Keratinocyte (primary cell): Measurements from ENCODE around the gene NR1H2. TPM values are rescaled to one million over a fixed set of nuclear protein-coding genes. Genes with fewer than 3 reads are reported as not detected.
"Not testable (repeated sequence)": the region's sequence is repeated elsewhere in the genome, so short reads cannot be mapped to it uniquely, and the experiment has no call there.

Experiments used
- DNase-seq: peaks from one replicate; pipeline ENCODE4 v3.0.0-alpha.2; 2011; ENCODE audit warnings: low read depth, missing footprints, low spot score
- FAIRE-seq: peaks from 2 replicates; lab custom pipeline; 2011; peaks lifted over from hg19 to GRCh38; lab: Jason Lieb, UNC
- H2AFZ ChIP-seq: 2 replicates; pipeline ENCODE4 v1.6.0; 2012; ENCODE audit warnings: low read length, control low read depth, inconsistent platforms; ENCODE audit not compliant: control insufficient read depth
- H3K27ac ChIP-seq: 2 replicates; pipeline ENCODE4 v1.5.1; 2011; ENCODE audit warnings: low read length; ENCODE audit not compliant: control insufficient read depth, insufficient read depth
- H3K27me3 ChIP-seq: 3 replicates; pipeline ENCODE4 v1.6.0; 2011; ENCODE audit warnings: low read length; ENCODE audit not compliant: control insufficient read depth, insufficient read depth; ENCODE audit errors: extremely low read depth
- H3K36me3 ChIP-seq, 2 experiments: 2 replicates in 1 of 2; 3 replicates in 1 of 2; pipeline ENCODE4 v1.5.1; 2011; ENCODE audit warnings: low read length in 2 of 2, mild to moderate bottlenecking in 1 of 2; ENCODE audit not compliant: control insufficient read depth in 2 of 2, insufficient read depth in 2 of 2; ENCODE audit errors: extremely low read depth in 1 of 2
- H3K4me1 ChIP-seq: 3 replicates; pipeline ENCODE4 v1.5.1; 2011; ENCODE audit warnings: low read length; ENCODE audit not compliant: control insufficient read depth, insufficient read depth; ENCODE audit errors: extremely low read depth
- H3K4me2 ChIP-seq: 3 replicates; pipeline ENCODE4 v1.6.0; 2011; ENCODE audit warnings: low read depth, low read length; ENCODE audit not compliant: control insufficient read depth, insufficient read depth; ENCODE audit errors: extremely low read depth
- H3K4me3 ChIP-seq, 3 experiments: fragments of 200-600 bp in 1 of 3; sonication (generic) in 1 of 3; 2 replicates in 2 of 3; 3 replicates in 1 of 3; pipeline ENCODE4 v1.5.1; 2011 to 2016; ENCODE audit warnings: low read length in 3 of 3, mild to moderate bottlenecking in 3 of 3, control low read depth in 2 of 3, inconsistent platforms in 1 of 3, low read depth in 1 of 3, mixed read lengths in 1 of 3, mixed run types in 1 of 3, moderate library complexity in 1 of 3; ENCODE audit not compliant: control insufficient read depth in 2 of 3, insufficient read depth in 2 of 3; ENCODE audit errors: extremely low read depth in 1 of 3
- H3K79me2 ChIP-seq: 2 replicates; pipeline ENCODE4 v1.6.0; 2012; ENCODE audit warnings: low read length; ENCODE audit not compliant: control insufficient read depth, insufficient read depth
- H3K9ac ChIP-seq: 3 replicates; pipeline ENCODE4 v1.6.0; 2011; ENCODE audit warnings: low read length; ENCODE audit not compliant: control insufficient read depth, insufficient read depth; ENCODE audit errors: extremely low read depth
- H3K9me1 ChIP-seq: 3 replicates; pipeline ENCODE4 v1.6.0; 2011; ENCODE audit warnings: low read length; ENCODE audit not compliant: control insufficient read depth, insufficient read depth; ENCODE audit errors: extremely low read depth
- H3K9me3 ChIP-seq: 2 replicates; pipeline ENCODE4 v1.5.1; 2012; ENCODE audit warnings: low read depth, low read length; ENCODE audit not compliant: control insufficient read depth
- H4K20me1 ChIP-seq: 3 replicates; pipeline ENCODE4 v1.6.0; 2011; ENCODE audit warnings: low read length; ENCODE audit not compliant: control insufficient read depth, insufficient read depth; ENCODE audit errors: extremely low read depth
- CTCF ChIP-seq, 3 experiments: IDR thresholded peaks in 1 of 3; conservative IDR thresholded peaks in 1 of 3; optimal IDR thresholded peaks in 1 of 3; 2 replicates in 2 of 3; 3 replicates in 1 of 3; pipeline versions ENCODE3 to v1.5.1; 2011; ENCODE audit warnings: low read length in 3 of 3, mild to moderate bottlenecking in 3 of 3, moderate library complexity in 2 of 3, control low read depth in 1 of 3, inconsistent platforms in 1 of 3; ENCODE audit not compliant: insufficient read depth in 2 of 3; ENCODE audit errors: extremely low read depth in 1 of 3
- EZH2 ChIP-seq: IDR thresholded peaks from one replicate; pipeline ENCODE4 v1.6.1; 2012; ENCODE audit warnings: inconsistent platforms, mild to moderate bottlenecking, low read length, moderate library complexity
- dilution Hi-C: fragments of 300-500 bp; cut with MboI; formaldehyde crosslinking; loops from one replicate; pipeline ENCODE4 v1.7.0; 2020; ENCODE audit warnings: low sequenced_read_pairs; ENCODE audit not compliant: extremely low pct_ligation_motif_present
- polyA plus RNA-seq, 5 experiments: library from polyadenylated mRNA; depleted of rRNA in 3 of 5; stranded (reverse) in 3 of 5; stranded (forward) in 1 of 5; unstranded in 1 of 5; fragments of >200 nt; gene quantifications; 1 replicate in 1 of 5; 2 replicates in 3 of 5; 3 replicates in 1 of 5; pipeline versions ENCODE4 v1.2.1 to v1.2.3, GENCODE V29; 2011 to 2012; ENCODE audit warnings: missing spikeins in 2 of 5, low read depth in 1 of 5, low replicate concordance in 1 of 5

NR1H2 gene
- polyA plus RNA-seq, 1 donor (not counting 4 experiments of a cell fraction or from before 2014, with no cell fraction given), result 19.5 TPM

GRCh38 chr19:50328873-50329145 lies 47.4 kb upstream of the NR1H2 start:
- no peak for DNase-seq
- TF ChIP-seq EZH2 (no peak), CTCF (optimal IDR thresholded peaks at IDR 0.05 in 1 of 3, IDR thresholded peaks at IDR 0.05 in 1 of 3, conservative IDR thresholded peaks at IDR 0.05 in 1 of 3; ENCODE audit: extremely low read depth in 1 of 3, insufficient read depth in 2 of 3, low read length in 3 of 3) (no peak)
- Histone ChIP-seq H3K4me3 (no peak overlapping the region), H3K79me2 (no peaks in the 10 kb centered on the region), H3K9me3 (peaks cover 7% of the 10 kb centered on the region), H3K9ac (no peak overlapping the region), H3K36me3 (no peaks in the 10 kb centered on the region), H3K4me2 (no peak overlapping the region), H4K20me1 (no peaks in the 10 kb centered on the region), H3K27ac (no peak overlapping the region), H3K9me1 (no peaks in the 10 kb centered on the region), H2AFZ (no peak overlapping the region), H3K27me3 (peaks cover 73% of the 10 kb centered on the region), H3K4me1 (peaks cover 3% of the 10 kb centered on the region)
- dilution Hi-C loops, result no loop called here
- FAIRE-seq, result no peak

GRCh38 chr19:50329146-50329925 lies 46.9 kb upstream of the NR1H2 start, which contains the start of gene KCNC3:
Gene KCNC3, minus strand, starts transcription at chr19:50329377. Its CDS starts 295 bp downstream, at chr19:50329082.
- Histone ChIP-seq H2AFZ (no peak within 1 kb of the TSS), H3K4me1 (peaks cover 3% of the 10 kb centered on the region), H3K9me1 (no peaks in the 10 kb centered on the region), H3K27me3 (peaks cover 73% of the 10 kb centered on the region), H3K27ac (no peak within 1 kb of the TSS), H3K9me3 (peaks cover 11% of the 10 kb centered on the region), H3K36me3 (no peaks in the 10 kb centered on the region), H3K4me2 (peak within 1 kb of the TSS; percentile 45), H3K9ac (no peak within 1 kb of the TSS), H3K79me2 (no peaks in the 10 kb centered on the region), H3K4me3 (peak within 1 kb of the TSS in 2 of 3 experiments; percentile 26 to 27), H4K20me1 (no peaks in the 10 kb centered on the region)
- DNase-seq, result no peak
- dilution Hi-C loops, result no loop called here
- FAIRE-seq, result no peak
- TF ChIP-seq EZH2, result peak; percentile 87
- TF ChIP-seq CTCF (optimal IDR thresholded peaks at IDR 0.05 in 1 of 3, IDR thresholded peaks at IDR 0.05 in 1 of 3, conservative IDR thresholded peaks at IDR 0.05 in 1 of 3; ENCODE audit: extremely low read depth in 1 of 3, insufficient read depth in 2 of 3, low read length in 3 of 3), result no peak

GRCh38 chr19:50329926-50330294 lies 46.3 kb upstream of the NR1H2 start:
- peaks cover 12% of the 10 kb centered on the region for H3K9me3 ChIP-seq
- FAIRE-seq, H3K9me1 ChIP-seq, DNase-seq, H4K20me1 ChIP-seq, H3K4me1 ChIP-seq, dilution Hi-C loops, H3K27ac ChIP-seq, H3K79me2 ChIP-seq, H2AFZ ChIP-seq, H3K9ac ChIP-seq, H3K36me3 ChIP-seq: not testable (repeated sequence)
- peak overlapping the region; percentile 45 for H3K4me2 ChIP-seq
- peaks cover 73% of the 10 kb centered on the region for H3K27me3 ChIP-seq
- H3K4me3 ChIP-seq, result peak overlapping the region in 1 of 3 experiments; percentile 27
